GM21786 (cell line): Measurements from ENCODE around the gene TENM3.
"Not testable (repeated sequence)": the region's sequence is repeated elsewhere in the genome, so short reads cannot be mapped to it uniquely, and the experiment has no call there.

Source experiments
- ATAC-seq: cut with Tn5 transposase; IDR thresholded peaks from one replicate; pipeline ENCODE4 v1.9.1; 2021; ENCODE audit not compliant: unreplicated experiment

TENM3 gene

GRCh38 chr4:182227611-182228010 lies 15.6 kb upstream of the TENM3 start:
- ATAC-seq = no peak

DNA sequence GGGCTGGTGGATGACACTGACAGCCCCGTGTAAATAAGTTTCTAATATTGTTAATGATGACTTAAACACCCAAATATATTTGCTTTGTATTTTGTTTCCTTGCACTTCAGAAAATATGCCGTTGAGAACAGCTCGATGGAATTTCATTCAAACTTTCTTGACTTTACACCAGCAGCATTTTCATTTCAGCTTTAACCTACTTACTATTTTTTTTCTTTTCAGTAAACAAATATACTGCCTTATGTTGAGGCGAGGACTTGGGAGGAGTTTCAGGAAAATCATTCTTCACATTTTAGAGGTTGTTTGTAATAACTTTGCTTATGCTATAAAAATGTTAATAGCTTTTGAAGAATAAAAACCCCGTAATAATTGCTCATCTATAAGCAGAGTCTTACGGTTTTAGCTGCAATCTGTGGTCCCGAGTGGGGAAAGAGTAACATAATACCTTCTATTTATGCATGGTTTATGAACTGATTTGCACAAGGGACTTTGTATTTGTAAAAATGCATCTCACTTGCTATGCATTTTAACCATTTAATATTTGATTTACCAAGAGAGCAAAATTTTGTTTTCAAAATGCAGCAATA lies 14.1 kb upstream of the TENM3 start:
- no peak for ATAC-seq

- ATAC-seq = no peak
These were observed 12.9 kb upstream of the TENM3 start for GRCh38 chr4:182230256-182230655.

DNA sequence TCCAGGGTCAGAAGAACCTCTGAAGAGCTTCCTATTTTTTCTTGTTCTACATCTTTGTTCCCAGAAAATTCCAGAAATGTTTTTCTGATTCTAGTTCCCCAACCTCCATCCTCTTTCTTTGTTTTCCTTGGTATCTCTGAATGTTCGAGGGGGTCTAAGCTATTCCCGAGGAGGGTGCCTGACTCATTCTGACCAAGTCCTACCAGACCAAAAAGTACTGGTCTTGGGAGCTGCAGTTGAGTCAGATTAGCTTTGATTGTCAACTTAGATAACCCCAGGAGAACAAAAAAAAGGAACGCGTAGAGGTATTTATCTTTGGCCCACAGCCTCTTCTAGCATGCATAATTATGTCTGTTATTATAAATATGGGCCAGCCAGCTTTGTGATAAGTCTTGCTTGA lies 12.1 kb upstream of the TENM3 start:
- ATAC-seq = no peak

- no peak for ATAC-seq
These were observed 11.7 kb upstream of the TENM3 start for GRCh38 chr4:182231496-182231895.

- ATAC-seq = no peak
These were observed 9.7 kb upstream of the TENM3 start for GRCh38 chr4:182233310-182234090.

DNA sequence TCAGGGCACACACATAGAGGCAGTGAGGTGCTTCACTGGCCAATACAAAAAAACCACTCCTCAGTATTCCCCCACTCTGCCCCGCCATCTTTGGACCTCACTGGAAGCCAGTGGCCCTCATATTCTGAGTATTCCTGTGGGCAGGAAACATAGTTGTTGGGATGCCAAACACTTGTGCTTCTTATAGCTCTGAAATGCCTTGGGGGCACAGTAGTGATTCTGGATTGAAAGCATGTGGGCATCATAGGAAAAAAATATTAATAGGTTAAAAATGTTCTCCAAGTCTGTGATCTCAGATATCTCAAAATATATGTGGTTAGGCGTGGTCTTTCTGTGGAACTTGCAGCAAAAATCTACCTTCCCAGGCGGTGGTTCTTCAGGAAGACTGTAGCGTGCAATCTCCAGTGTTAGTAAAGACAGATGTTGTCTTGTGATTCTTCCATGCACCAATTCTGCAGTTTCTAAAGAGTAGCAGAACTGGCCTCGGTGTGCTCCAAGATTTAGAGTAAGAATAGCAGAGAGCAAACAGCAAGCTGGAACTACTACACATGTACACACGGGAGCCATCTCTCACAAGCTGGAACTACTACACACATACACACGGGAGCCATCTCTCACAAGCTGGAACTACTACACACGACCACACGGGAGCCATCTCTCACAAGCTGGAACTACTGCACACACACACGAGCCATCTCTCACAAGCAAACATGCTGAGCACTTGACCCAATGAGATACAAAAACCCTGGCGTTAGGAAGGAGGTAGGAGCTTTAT lies 8.0 kb upstream of the TENM3 start:
- ATAC-seq = no peak

DNA sequence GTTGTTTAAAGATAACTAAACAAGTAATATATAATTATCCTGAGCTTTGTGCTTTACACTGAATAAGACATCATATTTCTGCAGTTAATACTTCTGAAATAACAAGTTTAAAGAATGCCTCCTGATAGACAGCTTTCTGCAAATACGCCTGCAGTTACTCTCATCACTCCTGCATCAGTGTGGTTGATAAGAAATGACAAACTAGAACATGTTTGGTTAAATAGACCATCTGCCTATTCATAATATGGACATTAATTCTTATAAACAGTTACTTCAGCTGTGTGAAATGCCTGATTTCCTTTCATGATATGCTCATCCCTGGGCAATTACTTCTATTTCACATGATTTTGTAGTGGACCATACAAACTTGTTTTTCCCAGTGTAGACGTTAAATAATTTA lies 7.0 kb upstream of the TENM3 start:
- ATAC-seq = no peak

GRCh38 chr4:182237010-182237409 lies 6.2 kb upstream of the TENM3 start:
- ATAC-seq = not testable (repeated sequence)

DNA sequence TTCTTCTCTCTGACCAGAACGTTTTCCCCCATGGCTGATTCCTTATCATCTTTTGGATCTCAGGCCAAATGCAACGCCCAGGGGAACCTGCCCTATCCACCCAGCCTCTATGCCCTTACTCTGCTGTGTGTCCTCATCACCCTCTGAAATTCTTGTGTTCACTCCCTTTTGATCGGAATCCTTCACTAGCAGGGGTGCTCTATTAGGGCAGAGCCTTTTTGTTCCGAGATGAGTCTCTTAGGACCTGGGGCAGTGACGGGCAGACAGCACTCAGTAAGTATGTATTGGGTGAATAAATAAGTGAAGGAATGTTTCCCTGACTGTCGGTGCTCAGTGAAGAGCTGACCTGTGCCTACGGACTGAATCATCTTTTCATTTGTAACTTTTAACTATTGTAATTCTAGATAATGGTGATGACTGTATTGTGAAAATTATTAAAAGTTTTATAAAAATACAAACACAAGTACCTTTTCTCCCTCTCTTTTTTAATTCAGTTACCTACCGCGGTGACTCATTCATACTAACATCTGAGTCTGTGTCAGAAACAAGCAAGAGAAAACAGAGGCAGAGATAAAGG lies 4.8 kb upstream of the TENM3 start:
- no peak for ATAC-seq

- no peak for ATAC-seq
These were observed 2.8 kb upstream of the TENM3 start for GRCh38 chr4:182240161-182241130.

- not testable (repeated sequence) for ATAC-seq
These were observed 942 bp upstream of the TENM3 start for GRCh38 chr4:182242260-182242659.

- no peak for ATAC-seq
These were observed 415 bp upstream of the TENM3 start for GRCh38 chr4:182242787-182243186.

DNA sequence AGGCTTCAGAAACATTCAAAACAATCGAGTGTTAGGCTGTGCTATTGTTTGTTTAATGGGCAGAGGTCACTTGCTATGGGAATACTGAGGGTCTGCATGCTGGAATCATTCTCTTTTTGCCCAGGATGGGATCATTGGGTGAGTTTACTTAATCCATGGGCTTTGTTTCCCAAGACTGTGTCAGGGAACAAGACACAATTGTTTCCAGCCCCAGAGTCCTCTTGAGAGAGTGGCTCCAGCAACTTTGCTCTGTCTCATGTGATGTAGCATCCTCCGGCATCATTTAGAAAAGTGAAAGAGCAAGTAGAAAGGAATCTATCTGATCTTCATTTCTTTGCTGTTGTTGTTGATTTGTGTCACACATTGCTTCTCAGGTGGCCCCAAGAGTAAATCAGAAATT lies 1.8 kb downstream of the TENM3 start:
- no peak for ATAC-seq

DNA sequence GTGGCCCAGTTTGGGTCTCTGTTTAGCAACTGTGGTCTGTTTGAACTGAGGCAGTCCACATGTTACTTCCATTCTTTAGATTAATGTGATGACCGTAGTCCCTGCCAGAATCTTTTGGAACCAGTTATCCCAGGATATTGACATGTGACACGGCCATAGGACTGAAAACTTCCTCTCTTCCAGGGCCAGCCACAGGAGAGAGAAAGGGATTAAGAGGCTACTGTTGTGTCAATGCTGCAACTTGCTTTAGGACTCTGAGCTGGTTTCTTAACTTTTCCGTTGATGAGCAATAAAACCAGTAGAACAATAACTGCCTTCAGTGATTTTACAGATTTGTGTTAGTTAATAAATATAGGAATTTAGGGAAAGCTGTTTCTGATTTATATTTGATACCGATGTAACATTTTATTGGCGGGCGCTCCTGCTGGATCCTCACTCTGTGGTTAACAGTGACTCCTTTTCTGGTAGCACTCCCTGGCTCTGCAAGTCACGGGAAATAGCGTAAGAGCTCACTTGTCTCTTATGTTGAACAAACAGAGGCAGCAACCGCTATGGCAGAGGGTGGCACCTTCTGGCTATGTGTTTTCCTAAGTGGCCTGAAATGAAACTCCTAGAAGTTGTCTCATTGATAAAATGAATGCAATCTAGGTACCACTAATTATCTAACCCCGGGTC lies 2.5 kb downstream of the TENM3 start:
- ATAC-seq = no peak

- ATAC-seq = no peak
These were observed 3.4 kb downstream of the TENM3 start for GRCh38 chr4:182246401-182247205.

DNA sequence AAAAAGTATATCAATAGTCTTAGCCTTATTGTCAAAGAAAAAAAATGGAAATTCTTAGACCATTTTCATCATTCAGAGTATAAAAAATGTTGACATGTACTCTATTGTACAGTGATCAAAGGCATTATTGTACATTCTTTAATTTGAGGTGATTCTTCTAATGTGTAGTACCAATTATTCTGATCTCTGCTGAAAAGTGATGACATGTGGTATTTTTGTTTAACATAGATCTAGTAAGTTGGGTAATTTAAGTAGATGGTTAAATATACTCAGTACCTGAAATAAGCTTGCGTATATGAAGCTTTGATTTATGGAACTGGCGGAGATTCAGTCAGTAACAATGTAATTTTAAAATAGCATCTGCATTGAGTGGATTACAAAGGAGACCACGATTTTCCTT lies 5.1 kb downstream of the TENM3 start:
- ATAC-seq = no peak

DNA sequence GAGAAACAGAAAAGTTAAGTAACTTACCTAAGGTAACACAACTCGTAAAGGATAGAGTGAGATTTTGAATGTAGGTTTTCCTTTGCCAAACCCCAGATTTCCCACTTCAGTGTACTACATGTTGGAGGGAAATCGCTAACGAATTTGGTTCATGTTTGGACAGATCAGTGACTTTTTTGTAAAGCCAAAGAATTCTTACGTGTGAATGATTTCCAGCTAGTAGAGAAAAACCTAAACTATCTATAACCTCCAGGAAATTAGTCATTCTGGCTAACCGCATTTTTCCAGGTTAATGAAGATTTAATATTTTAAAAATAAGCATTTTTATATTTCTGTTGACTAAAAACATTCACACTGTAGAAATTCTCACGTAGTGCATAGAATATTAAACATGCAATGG lies 7.2 kb downstream of the TENM3 start:
- no peak for ATAC-seq

GRCh38 chr4:182251116-182251515 lies 7.9 kb downstream of the TENM3 start:
- ATAC-seq = no peak
